ENCODE results near the gene ARHGAP25.

ARHGAP25 gene

GRCh38 chr2:68719912-68720311 is 14.7 kb upstream of the ARHGAP25 start:
- DNase-seq (ENCODE audit: extremely low read depth in 1 of 2, low read depth in 1 of 2): no peak

DNA sequence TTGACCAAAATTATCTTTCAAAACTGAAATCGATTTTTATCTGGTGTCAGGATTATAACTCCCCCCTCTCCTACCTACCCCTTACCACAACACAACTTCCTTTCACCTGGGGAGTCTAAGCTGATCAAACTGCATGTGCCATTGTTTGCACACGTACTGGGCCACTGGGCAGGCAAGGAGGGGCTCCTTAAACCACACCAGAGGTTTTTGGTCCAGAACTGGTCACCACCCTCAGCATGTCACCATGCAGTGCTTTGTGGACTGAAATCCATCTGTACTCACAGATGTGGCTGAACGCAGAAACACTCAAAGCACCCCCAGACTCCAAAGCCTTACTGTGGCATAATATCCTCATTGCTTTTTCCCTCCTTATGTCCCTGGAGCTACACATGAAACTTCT is 13.9 kb upstream of the ARHGAP25 start:
- DNase-seq (ENCODE audit: extremely low read depth in 1 of 2, low read depth in 1 of 2): no peak

GRCh38 chr2:68721482-68722101 is 13.0 kb upstream of the ARHGAP25 start:
- no peak for DNase-seq (ENCODE audit: extremely low read depth in 1 of 2, low read depth in 1 of 2)

DNA sequence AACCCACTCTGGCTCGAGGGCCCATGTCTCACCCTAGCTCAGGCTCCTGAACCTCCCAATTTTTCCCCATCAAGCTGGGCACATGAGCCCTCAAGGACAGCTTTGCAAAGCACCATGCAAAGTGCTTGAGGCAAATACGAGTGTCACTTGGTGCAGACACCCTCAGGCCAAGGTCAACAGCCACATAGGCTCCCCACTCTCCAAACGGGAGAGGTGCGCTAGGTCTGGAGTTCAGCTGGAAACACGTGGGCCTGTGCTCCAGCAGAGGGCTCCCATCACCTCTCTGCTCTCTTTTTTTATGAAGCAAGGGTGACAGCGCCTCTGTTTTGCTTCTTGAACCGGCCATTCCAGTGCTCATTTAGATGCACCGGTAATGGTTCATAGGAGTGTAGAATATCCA is 11.9 kb upstream of the ARHGAP25 start:
- no peak for DNase-seq (ENCODE audit: extremely low read depth in 1 of 2, low read depth in 1 of 2)

- DNase-seq (ENCODE audit: extremely low read depth in 1 of 2, low read depth in 1 of 2): no peak
Observed at GRCh38 chr2:68723181-68723580, 11.4 kb upstream of the ARHGAP25 start.

- no peak for DNase-seq (ENCODE audit: extremely low read depth in 1 of 2, low read depth in 1 of 2)
Observed at GRCh38 chr2:68726100-68726499, 8.5 kb upstream of the ARHGAP25 start.

DNA sequence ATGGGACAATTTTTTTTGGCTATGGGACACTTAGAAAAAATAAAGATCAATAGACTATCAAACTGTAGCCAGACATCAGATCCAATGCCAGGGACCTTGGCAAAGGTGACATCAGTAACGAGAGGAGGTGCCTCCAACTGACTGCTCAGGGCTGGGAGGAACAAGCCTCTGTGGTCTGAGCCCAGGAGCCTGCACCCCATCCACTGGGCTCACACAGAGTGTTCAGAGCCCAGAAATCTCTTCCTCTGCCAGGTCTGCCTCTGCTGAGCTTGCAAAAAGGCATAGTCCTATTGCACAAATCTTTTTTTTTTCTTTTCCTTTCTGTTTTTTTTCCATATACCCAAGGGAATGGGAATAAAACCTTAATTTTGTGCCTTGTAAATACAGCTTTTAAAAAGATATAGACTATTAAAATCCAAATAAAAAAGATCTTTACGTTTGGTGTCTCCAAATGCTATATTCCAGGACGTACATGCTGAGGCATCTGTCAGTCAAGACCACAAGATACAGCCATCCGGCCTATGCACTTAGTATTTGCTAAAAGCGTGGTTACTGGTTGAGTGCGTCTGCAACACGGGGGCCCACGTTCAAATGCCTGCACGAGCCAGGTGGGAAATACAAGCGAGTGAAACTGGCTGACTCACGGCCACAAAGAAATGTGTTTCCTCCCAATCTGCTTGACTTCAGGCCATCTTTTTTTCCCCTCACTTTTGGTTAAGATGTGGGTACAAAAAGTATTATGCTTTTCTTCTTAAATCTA is 7.8 kb upstream of the ARHGAP25 start:
- peak; percentile 58 to 68 for DNase-seq (ENCODE audit: extremely low read depth in 1 of 2, low read depth in 1 of 2)

GRCh38 chr2:68727683-68728375 is 6.8 kb upstream of the ARHGAP25 start:
- DNase-seq (ENCODE audit: extremely low read depth in 1 of 2, low read depth in 1 of 2): no peak

DNA sequence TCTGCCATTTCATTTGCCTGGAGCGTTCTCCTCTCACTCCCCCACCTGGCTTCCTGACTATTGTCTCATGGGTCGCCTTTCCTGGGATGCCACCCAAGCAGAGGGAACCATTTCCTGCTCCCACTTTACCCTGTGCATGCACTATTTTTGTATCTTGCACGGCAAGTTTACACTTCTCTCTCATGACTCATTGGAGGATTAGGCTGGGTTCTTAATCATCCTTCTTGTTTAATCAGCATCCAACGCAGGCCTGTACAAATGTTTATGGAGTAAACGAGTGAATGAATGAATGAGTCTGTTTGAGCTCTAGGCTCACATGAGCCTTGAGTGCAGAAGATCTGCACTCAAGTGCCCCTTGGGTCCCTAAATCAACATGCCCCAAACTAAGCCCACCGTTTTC is 3.8 kb upstream of the ARHGAP25 start:
- no peak for DNase-seq (ENCODE audit: extremely low read depth in 1 of 2, low read depth in 1 of 2)

DNA sequence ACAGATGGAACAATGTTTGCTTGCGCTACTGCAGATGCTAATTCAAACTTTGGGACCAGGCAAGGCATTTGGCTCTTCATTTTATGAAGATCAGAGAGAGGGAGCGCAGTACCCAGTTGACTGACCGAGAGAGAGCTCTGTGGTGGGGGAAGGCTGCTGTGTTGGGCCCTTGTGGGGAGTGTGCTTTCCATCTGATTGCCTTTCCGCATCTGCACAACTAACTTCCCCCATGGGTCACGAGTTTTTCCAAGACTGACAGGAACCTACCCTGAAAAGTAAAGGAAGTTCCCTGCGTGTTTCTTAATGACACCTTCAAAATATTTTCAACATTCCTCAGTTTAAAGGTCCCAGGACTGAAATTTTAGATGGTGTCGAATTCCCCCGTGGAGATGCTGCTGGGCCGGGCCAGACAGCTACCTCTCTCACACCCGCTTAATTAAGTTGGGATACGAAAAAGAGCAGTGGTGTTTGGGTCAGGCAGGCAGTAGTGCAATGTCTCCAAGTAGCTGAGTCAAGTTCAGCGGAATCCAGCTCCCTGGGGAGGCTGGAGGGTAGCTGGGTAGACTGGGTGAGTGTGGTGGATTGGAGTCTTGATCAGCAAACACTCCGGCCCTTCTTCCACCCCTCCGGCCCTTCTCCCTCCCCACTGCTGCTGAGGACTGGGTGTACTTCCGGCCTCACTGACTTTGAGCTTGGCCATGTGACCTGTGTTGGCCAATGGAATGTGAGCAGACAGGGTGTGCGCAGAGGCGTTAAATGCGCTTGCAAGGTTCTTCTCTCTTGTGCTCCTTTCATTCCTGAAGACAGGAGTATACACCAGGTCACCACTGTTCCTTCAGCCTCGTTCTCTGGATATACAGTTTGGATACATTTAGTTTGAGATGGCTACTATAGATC is 2.3 kb upstream of the ARHGAP25 start:
- DNase-seq (ENCODE audit: extremely low read depth in 1 of 2, low read depth in 1 of 2): no peak

GRCh38 chr2:68733365-68733764 is 1.2 kb upstream of the ARHGAP25 start:
- no peak for DNase-seq (ENCODE audit: extremely low read depth in 1 of 2, low read depth in 1 of 2)

DNA sequence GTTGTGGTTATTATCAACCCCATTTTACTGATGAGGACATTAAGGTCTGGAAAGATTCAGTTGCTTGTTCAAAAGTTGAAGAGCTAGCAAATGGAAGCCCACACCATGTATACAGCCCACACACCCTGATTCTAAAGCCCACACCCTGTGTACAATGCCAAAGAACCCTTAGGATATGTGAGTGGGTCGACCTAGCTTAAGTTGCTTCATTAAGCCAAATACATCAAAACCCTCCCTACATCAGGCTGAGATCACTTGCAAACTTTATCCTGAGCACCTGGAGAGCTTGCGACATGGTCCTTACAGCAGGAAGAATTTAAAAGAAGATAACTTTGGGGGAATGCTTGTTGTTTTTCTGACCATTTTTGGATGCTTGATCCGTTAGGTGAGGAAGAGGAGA is 435 bp upstream of the ARHGAP25 start:
- no peak for DNase-seq (ENCODE audit: extremely low read depth in 1 of 2, low read depth in 1 of 2)

DNA sequence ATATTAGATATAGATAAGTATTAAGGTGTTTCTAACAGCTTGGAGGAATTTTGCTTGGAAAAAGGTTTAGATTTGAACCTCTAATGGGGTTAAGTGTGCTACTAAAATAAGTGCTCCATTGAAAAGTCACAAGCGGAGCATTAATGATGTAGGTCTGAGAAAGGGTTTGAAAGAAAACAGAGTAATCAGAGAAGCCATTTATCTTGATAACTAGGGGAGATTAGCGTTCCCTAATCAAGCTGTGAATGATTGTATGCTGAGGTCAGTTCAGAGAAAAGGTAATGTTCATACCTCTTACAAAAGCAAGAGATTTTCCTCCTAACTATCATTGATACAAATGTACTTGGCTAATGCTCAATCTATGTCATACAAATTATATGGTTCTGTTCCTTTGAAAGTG is 1.5 kb downstream of the ARHGAP25 start:
- DNase-seq (ENCODE audit: extremely low read depth in 1 of 2, low read depth in 1 of 2): no peak

DNA sequence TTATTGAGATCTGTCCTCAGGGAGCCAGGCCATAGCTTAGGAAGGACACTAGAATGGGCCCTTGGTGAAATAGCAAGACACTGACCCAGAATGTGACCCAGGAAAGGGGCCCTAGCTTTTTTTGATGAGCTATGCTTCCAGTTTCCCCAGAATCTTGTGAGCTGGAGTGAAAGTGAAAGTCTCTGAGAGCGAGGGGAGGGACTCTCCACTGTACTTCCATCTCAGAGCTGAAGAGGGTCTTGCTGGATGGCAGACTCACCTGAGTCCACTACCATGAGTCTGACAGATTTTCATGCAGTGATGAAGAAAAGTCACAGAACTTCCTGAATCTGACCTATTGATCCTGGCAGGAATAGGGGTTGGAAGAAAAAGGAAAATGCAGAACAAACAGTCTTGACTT is 3.1 kb downstream of the ARHGAP25 start:
- DNase-seq (ENCODE audit: extremely low read depth in 1 of 2, low read depth in 1 of 2): no peak

DNA sequence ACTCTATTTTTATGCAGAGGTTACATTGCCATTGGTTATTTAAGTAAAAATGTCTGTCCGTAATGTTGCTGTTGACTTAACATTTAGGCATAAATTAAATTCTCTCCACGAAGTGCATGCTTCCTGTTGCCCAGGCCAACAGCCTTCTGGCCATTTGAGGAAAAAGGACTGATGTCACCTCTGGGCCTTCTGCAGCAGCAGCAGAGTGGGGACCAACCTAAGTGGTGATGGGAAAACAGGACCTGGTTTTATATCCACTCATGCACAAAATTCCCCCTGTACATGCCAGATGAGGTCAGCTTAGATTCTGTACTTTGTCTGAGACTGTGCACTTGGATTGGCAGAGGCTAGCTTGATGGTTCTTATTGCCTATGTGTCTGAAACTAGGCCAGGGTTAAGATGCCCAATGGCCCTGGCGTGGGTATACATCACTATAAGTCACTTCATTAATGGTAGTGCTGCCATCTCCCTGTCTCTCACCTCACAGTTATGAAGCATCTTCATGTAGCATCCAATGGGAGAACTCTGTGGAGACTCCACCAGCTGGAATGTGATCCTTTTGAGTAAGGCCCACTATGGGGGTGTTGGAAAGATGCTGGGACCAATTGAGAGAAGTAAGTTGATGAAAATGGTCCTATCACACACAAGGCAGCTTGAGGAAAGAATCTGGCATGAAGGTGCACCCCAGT is 4.4 kb downstream of the ARHGAP25 start:
- DNase-seq (ENCODE audit: extremely low read depth in 1 of 2, low read depth in 1 of 2): no peak

- DNase-seq (ENCODE audit: extremely low read depth in 1 of 2, low read depth in 1 of 2): no peak
Observed at GRCh38 chr2:68739595-68740399, 5.2 kb downstream of the ARHGAP25 start.

- DNase-seq (ENCODE audit: extremely low read depth in 1 of 2, low read depth in 1 of 2): no peak
Observed at GRCh38 chr2:68740400-68740914, 5.8 kb downstream of the ARHGAP25 start.

DNA sequence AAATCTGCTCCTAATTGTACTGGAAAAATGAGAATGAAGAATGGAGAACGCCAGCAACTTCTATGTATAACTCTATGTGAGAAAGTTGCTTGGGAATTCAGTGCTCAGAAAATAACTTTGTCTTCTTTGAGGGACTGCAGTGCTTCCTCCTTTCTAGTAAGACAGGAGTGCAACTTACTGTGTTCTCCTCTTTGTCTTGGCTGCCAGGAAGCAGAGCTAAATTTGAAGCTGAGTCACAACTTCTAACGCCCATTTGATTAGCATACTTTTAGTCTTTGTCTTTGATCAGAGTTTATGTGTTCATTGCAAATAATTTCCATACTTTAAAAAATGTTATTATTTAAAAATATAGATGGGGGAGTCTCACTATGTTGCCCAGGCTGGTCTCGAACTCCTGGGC is 6.6 kb downstream of the ARHGAP25 start:
- DNase-seq (ENCODE audit: extremely low read depth in 1 of 2, low read depth in 1 of 2): no peak

GRCh38 chr2:68741805-68742306 is 7.2 kb downstream of the ARHGAP25 start:
- DNase-seq (ENCODE audit: extremely low read depth in 1 of 2, low read depth in 1 of 2): no peak

Data from activated CD8-positive, alpha-beta memory T cell treated with anti-CD3 and anti-CD28 coated beads for 1 hour (primary cell).